Ascending aorta (tissue), 2 donors: ENCODE data around the gene GRWD1. TPM values are rescaled to one million over a fixed set of nuclear protein-coding genes. Genes with fewer than 3 reads are reported as not detected.

ENCODE experiments used
- DNase-seq, 2 donors: peaks; one replicate each; pipeline ENCODE4 v3.0.0-alpha.2; 2019; ENCODE audit warnings: low spot score in 2 of 2
- H3K27ac ChIP-seq, 2 donors: fragments of 200-600 bp; sonication (generic); one replicate each; pipeline ENCODE4 v1.5.1; 2016 to 2017; ENCODE audit warnings: mild to moderate bottlenecking in 1 of 2
- H3K27me3 ChIP-seq: fragments of 200-600 bp; sonication (generic); one replicate; pipeline ENCODE4 v1.5.1; 2017
- H3K36me3 ChIP-seq, 2 donors: fragments of 200-600 bp; sonication (generic); one replicate each; pipeline ENCODE4 v1.5.1; 2016
- H3K4me1 ChIP-seq, 2 donors: fragments of 200-600 bp; sonication (generic); one replicate each; pipeline ENCODE4 v1.5.1; 2016 to 2017; ENCODE audit warnings: mild to moderate bottlenecking in 1 of 2
- H3K4me3 ChIP-seq, 2 donors: fragments of 200-600 bp; sonication (generic); one replicate each; pipeline ENCODE4 v1.5.1; 2016 to 2017; ENCODE audit warnings: mild to moderate bottlenecking in 1 of 2
- H3K9me3 ChIP-seq, 2 donors: fragments of 200-600 bp; sonication (generic); one replicate each; pipeline ENCODE4 v1.5.1; 2016
- CTCF ChIP-seq, 3 experiments: fragments of 200-600 bp in 2 of 3; fragments of 450-650 bp in 1 of 3; sonication (generic) in 2 of 3; IDR thresholded peaks; one replicate each; pipeline ENCODE4 v1.5.1; 2016 to 2019; ENCODE audit warnings: antibody characterized with exemption in 3 of 3, mild to moderate bottlenecking in 1 of 3, moderate library complexity in 1 of 3
- intact Hi-C: fragments of 100-400 bp; cut with DNase I; formaldehyde crosslinking; loops from one replicate; pipeline ENCODE4 v1.15.1; 2023
- total RNA-seq: library from RNA; depleted of rRNA; stranded (reverse); fragments of >200 nt; gene quantifications from one replicate; pipeline ENCODE4 v1.1.0, GENCODE V29; 2016

The GRWD1 gene
- total RNA-seq, 1 donor from 2014 or later = 16.0 TPM

GRCh38 chr19:48474084-48474592 is 28.4 kb downstream of the GRWD1 start:
- intact Hi-C loops = no loop called here
- no peak for TF ChIP-seq CTCF (IDR thresholded peaks at IDR 0.05)
- no peak overlapping the region for H3K27ac ChIP-seq
- peaks cover 9 to 10% of the 10 kb centered on the region in 2 donors for H3K4me1 ChIP-seq
- no peak for DNase-seq
- no peak overlapping the region for H3K4me3 ChIP-seq
- peaks cover 68 to 88% of the 10 kb centered on the region in 2 donors for H3K36me3 ChIP-seq
- H3K9me3 ChIP-seq = no peaks in the 10 kb centered on the region
- H3K27me3 ChIP-seq = no peaks in the 10 kb centered on the region

GRCh38 chr19:48475369-48476068 is 29.7 kb downstream of the GRWD1 start:
- no peak for DNase-seq
- Histone ChIP-seq H3K4me1 (peaks cover 3 to 5% of the 10 kb centered on the region in 2 donors), H3K4me3 (no peak overlapping the region), H3K36me3 (peaks cover 65 to 87% of the 10 kb centered on the region in 2 donors), H3K27me3 (no peaks in the 10 kb centered on the region), H3K27ac (no peak overlapping the region), H3K9me3 (no peaks in the 10 kb centered on the region)
- TF ChIP-seq CTCF (IDR thresholded peaks at IDR 0.05) = no peak
- intact Hi-C loops = no loop called here

- no peak overlapping the region for H3K4me3 ChIP-seq
- no peaks in the 10 kb centered on the region for H3K27me3 ChIP-seq
- no peak overlapping the region for H3K27ac ChIP-seq
- DNase-seq = no peak
- peaks cover 60 to 81% of the 10 kb centered on the region in 2 donors for H3K36me3 ChIP-seq
- peaks cover 3 to 6% of the 10 kb centered on the region in 2 donors for H3K4me1 ChIP-seq
- H3K9me3 ChIP-seq = no peaks in the 10 kb centered on the region
- TF ChIP-seq CTCF (IDR thresholded peaks at IDR 0.05) = no peak
- intact Hi-C loops = no loop called here
Measured at GRCh38 chr19:48476176-48476575, 30.4 kb downstream of the GRWD1 start.

- TF ChIP-seq CTCF (IDR thresholded peaks at IDR 0.05) = no peak
- no peak for DNase-seq
- no peak overlapping the region for H3K27ac ChIP-seq
Measured at GRCh38 chr19:48477067-48477685, 31.4 kb downstream of the GRWD1 start.

GRCh38 chr19:48477698-48478338 is 32.0 kb downstream of the GRWD1 start:
- intact Hi-C loops = no loop called here
- Histone ChIP-seq H3K4me3 (no peak overlapping the region), H3K36me3 (peaks cover 44 to 64% of the 10 kb centered on the region in 2 donors)

More at GRCh38 chr19:48477067-48477685, 31.4 kb downstream of the GRWD1 start:
- Histone ChIP-seq H3K4me3 (no peak overlapping the region), H3K36me3 (peaks cover 50 to 71% of the 10 kb centered on the region in 2 donors), H3K27me3 (no peaks in the 10 kb centered on the region), H3K4me1 (peaks cover 8 to 9% of the 10 kb centered on the region in 2 donors), H3K9me3 (no peaks in the 10 kb centered on the region)
- intact Hi-C loops = no loop called here

More at GRCh38 chr19:48477698-48478338, 32.0 kb downstream of the GRWD1 start:
- no peak for TF ChIP-seq CTCF (IDR thresholded peaks at IDR 0.05)
- H3K27ac ChIP-seq = no peak overlapping the region
- no peaks in the 10 kb centered on the region for H3K9me3 ChIP-seq
- peaks cover 8 to 9% of the 10 kb centered on the region in 2 donors for H3K4me1 ChIP-seq
- no peak for DNase-seq
- no peaks in the 10 kb centered on the region for H3K27me3 ChIP-seq
